ENCODE results near the gene SFPQ.

DNA sequence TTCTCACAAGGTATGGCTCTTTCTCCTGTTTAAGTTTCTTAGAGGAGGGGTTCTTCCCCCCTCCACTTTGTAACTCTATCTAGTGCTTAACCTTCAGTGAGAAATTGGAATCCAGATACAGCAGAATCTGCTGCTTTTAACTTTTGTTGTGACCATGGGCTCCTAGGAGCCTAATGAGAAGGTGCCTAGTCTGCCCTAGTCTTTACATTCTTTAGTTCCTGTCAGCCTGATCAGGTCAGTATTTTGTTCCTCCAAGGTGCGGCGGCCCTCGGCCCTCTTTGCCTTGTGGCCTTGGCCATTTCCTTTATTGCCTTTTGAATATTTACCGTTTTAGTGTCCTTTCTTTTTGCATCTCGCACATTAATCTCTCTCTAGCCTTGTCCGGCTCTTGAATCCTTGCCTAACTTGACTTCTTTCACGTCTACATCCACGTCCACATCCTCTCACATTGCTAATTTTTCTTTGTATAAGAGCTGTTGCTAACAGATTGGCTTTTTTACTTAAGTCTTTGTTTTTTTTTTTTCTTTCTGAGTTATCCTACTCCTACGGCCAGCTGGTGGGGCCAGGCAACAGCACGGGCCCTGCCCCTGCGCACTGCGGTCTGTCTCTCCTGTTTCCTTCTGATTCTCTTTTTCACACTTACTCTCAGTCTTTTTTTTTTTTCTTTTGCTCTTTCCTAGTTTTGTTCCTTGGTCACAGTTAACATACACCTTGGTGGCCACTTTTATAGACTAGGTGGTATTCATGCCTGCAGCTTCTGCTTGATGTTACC is 49.0 kb downstream of the SFPQ start:
- TF ChIP-seq SUZ12 (IDR thresholded peaks at IDR 0.05; ENCODE audit: extremely low read depth, insufficient read depth, insufficient read length), result no peak
- TF ChIP-seq YY1 (IDR thresholded peaks at IDR 0.05; ENCODE audit: insufficient read depth, insufficient read length), result no peak

Data from NT2/D1 (cell line).